Measurements from ENCODE around the gene SMARCB1.

Gene SMARCB1

GRCh38 chr22:23786752-23787599 lies at the start of gene SMARCB1:
Gene SMARCB1 (plus strand): TSS chr22:23786966. CDS start chr22:23787170, 204 bp downstream.
- peak in 55 of 56 donors; percentile 9 to 89 (median 71) for DNase-seq

DNA sequence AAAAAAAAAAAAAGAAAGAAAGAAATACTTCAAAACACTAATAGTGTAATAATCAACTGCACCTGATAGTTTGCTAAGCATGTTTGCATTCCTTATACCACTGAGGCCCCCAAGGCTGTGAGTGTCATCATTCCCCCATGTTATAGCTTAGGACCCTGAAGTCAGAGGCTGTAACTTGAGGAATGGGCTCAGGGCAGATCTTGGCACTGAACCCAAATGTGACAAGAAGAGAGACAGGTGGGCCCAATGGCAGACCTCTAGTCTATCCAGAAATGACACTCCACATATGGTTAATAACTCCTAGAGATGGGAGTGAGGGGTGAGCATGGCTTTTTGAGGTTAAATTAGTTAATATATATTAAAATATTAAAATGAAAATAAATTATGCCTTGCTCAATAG lies 49.1 kb upstream of the SMARCB1 start:
- no peak for DNase-seq

GRCh38 chr22:23742505-23743264 lies 44.1 kb upstream of the SMARCB1 start:
- peak in 1 of 56 donors; percentile 15 for DNase-seq

DNA sequence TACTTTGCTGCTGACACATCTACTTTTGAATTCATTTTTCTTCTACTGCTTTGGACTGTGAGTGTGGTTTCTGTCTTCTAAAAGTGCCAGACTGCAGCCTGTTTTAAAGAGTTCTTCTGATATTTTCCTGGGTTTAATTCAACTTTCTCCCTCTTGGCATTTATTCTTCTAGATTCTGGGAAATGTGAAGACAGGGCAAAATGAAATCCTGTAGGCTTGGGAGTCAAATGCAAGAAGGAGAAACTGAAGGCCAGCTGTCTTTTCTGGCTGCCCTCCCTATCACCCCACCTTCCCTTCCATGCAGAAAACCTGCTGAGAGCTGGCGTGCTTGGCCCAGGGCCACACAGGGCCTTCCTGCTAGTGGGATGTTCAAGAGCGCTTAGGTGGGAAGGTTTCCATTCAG lies 43.5 kb upstream of the SMARCB1 start:
- no peak for DNase-seq

DNA sequence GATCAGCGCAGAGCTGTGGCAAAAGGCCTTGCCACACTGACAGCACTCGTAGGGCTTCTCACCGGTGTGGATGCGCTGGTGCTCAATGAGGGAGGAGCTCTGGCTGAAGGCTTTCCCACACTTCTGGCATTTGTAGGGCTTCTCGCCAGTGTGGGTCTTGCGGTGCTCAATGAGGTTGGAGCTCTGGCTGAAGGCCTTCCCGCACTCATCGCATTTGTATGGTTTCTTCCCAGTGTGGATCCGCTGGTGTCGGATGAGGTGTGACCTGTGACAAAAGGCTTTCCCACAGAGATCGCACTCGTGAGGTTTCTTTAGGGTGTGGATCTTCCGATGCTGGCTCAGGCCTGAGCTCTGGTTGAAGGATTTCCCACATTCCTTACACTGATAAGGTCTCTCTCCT lies 42.8 kb upstream of the SMARCB1 start:
- DNase-seq = no peak

DNA sequence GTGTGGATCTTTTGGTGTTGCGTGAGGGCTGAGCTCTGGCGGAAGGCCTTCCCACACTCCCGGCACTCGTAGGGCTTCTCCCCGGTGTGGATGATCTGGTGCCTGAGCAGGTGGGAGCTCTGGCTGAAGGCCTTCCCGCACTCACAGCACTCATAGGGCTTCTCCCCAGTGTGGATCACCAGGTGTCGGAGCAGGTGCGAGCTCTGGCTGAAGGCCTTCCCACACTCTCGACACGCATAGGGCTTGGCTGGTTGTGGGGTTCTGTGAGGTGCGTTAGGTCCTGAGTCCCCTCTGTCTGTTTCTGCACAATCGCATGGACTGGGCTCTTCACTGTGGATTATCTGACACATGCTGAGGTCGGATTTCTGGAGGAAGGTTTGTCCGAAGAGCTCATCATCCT lies 42.3 kb upstream of the SMARCB1 start:
- DNase-seq = no peak

DNA sequence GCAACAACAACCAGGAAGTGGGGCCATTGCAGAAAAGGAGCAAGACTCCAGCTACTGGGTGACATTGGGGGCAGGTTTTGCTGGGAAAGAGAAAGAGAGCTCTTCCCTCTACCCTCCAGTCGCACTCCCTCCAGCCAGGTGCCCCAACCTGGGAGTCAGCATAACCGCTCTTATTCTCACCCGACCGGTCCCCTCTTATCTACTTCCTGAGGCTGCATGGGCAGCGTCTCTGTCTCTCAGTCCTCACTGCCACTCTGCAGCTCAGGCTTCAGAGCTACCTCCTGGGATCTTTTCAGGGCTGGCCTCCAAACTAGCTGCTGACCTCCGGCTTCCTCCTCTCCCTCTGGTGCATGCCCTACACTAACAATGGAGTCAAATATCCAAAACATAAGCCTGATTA lies 41.0 kb upstream of the SMARCB1 start:
- no peak for DNase-seq

- DNase-seq = no peak
Measured at GRCh38 chr22:23749841-23750301, 36.9 kb upstream of the SMARCB1 start.

DNA sequence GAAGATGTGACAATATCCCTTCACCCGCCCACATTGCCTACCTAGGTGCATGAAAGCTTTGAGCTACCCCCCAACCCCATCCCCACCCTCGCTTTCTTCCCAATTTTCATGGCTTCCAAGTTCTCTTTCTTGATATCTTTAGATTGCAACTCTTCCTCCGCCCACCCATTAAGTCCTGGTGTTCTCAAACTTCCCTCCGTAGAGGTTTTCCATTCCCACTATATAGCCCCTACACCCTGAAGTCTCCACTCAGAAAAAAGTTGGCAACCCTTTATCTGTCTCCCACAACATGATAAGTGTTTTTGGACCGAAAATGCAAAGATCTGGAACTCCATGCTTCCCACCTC lies 36.4 kb upstream of the SMARCB1 start:
- no peak for DNase-seq

DNA sequence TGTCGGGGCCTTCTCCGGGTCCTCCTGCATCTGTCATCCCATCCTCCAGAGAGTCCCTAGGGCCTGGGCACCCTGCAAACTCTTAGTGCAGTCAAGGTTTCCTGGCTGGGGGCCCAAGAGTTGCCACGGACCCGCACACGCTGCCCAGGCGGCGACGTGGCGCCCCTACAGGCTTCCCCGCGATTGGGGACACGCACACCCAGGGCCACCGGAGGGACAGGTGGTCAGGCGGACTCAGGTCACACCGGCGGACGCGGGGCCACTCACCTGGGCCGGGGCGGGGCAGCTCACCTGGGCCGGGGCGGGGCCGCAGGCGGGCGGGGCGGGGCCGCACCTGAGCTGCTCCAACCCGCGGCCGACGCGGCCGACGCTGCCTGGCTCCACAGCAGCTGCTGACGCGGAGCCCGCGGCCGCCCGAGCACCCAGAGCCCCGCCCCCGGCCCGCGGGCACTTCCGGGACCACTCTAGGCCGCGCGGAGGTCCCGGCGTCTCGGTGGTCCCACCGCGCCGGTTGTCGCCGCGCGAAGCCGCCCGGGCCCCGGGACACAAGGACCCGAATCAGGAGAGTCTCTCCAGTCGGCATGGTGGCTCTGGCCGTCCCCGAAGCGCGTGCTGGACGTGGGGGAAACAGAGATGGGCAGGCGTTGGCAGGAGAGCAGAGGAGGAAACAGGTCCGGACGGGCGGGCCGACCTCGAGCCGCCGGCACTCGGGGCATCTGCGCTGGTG lies 35.9 kb upstream of the SMARCB1 start, which contains the start of gene ZNF70:
ZNF70 (minus strand) TSS at position 399 of the 727 bp plus-strand sequence. CDS start 5,972 bp downstream, outside the sequence.
- DNase-seq = peak in 52 of 56 donors; percentile 15 to 86 (median 60)

GRCh38 chr22:23751441-23751996 lies 35.2 kb upstream of the SMARCB1 start:
- DNase-seq = peak in 2 of 56 donors; percentile 50 to 62

GRCh38 chr22:23752090-23752691 lies 34.6 kb upstream of the SMARCB1 start:
- no peak for DNase-seq

- no peak for DNase-seq
Measured at GRCh38 chr22:23752750-23753149, 34.0 kb upstream of the SMARCB1 start.

- DNase-seq = no peak
Measured at GRCh38 chr22:23753385-23753784, 33.4 kb upstream of the SMARCB1 start.

- DNase-seq = no peak
Measured at GRCh38 chr22:23754220-23754919, 32.4 kb upstream of the SMARCB1 start, which contains the start of gene VPREB3. Gene VPREB3 (minus strand): TSS chr22:23754425. CDS start chr22:23754363, 62 bp downstream.

DNA sequence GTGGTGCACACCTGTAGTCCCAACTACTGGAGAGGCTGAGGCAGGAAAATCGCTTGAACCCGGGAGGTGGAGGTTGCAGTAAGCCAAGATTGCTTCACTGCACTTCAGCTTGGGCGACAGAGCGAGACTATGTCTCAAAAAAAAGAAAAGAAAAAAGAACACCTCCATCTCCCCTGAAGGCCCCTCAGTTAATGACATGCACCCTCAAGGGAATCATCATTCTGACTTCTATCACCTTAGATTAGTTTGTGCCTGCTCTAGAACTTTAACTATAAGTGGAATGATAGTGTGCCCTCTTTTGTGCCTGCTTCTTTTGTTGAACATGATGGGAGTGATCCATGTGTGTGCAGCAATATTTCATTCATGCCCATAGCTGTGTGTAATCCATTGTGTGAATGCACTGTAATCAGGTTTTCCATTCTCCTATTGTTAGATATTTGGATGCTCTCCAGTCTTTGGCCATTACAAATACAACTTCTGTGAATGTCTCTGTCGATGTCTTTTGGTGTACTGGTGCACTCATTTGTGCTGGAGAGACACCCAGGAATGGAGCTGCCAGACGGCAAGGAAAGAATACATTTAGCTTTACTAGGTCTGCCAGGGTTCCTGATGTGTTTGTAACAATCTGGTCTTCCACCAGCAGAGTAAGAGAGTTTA lies 31.7 kb upstream of the SMARCB1 start:
- DNase-seq = peak in 2 of 56 donors; percentile 11 to 17

DNA sequence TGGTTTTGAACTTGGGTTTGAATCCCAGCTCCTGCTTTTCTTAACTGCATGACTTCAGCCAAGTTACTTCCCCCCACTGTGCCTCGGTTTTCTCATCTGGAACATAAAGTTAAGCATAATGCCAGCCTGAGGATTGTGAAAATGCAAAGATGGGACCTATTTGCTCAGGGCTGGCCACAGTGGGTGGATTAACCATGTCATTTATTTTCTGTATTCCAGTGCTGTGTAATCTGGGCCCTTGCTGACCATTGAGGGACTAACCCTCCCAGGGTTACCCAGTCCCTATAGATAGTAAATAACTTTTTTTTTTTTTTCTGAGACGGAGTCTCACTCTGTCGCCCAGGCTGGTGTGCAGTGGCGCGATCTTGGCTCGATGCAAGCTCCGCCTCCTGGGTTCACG lies 31.1 kb upstream of the SMARCB1 start:
- no peak for DNase-seq

GRCh38 chr22:23756891-23757290 lies 29.9 kb upstream of the SMARCB1 start:
- no peak for DNase-seq

DNA sequence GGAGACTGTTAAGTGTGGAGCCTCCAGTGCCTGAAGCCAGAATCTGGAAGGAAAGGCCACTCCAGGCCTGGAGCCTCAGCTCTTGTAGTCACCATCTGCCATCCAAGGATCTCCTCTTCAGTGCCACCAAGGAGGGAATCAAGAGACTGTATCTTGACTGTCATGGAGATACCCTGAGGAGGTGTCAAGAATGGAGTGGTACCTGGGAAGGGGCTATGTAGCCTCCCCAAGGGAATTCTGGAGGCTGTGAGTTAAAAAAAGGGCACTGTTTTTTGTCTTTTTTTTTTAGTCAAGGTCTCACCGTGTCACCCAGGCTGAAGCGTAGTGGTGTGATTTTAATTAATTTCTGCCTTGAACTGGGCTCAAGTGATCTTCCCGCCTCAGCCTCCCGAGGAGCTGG lies 27.2 kb upstream of the SMARCB1 start:
- no peak for DNase-seq

GRCh38 chr22:23760056-23760455 lies 26.7 kb upstream of the SMARCB1 start:
- DNase-seq = no peak
